HCT116 (cell line): ENCODE measurements around the gene MOGAT3. TPM values are rescaled to one million over a fixed set of nuclear protein-coding genes. Genes with fewer than 3 reads are reported as not detected.

Experiments used
- ATAC-seq: fragments of 200-7000 bp; cut with Tn5 transposase; 2 replicates; pipeline ENCODE4 v1.9.1; 2020; ENCODE audit warnings: mild to moderate bottlenecking, moderate library complexity
- BruUV-seq: library from RNA; stranded (reverse); fragments of 400-500 nt; replicated peaks from 2 replicates; lab custom pipeline; 2021; lab: Mats Ljungman, UMichigan
- CTCF ChIA-PET: fragments of 300-600 bp; sonication (Branson Sonifier 250); formaldehyde crosslinking; loops from one replicate; lab custom pipeline; 2021; ENCODE audit warnings: antibody characterized with exemption; lab: Charles Lee
- POLR2A ChIA-PET: fragments of 300-600, 350-600 bp; sonication (Branson Sonifier 250); formaldehyde crosslinking; loops from one replicate; lab custom pipeline; 2021; ENCODE audit warnings: antibody characterized with exemption; lab: Charles Lee
- RAD21 ChIA-PET, 2 experiments: fragments of 300-600 bp; sonication (Branson Sonifier 250); formaldehyde crosslinking; loops; one replicate each; lab custom pipeline; 2023; ENCODE audit warnings: low total read pairs in 2 of 2; ENCODE audit not compliant: uncharacterized antibody in 2 of 2, unreplicated experiment in 2 of 2, low non-redundant PET in 1 of 2; lab: Charles Lee
- DNase-seq: peaks from one replicate; pipeline ENCODE4 v3.0.0-alpha.2; 2010; ENCODE audit warnings: low read depth, low spot score
- H2AFZ ChIP-seq: fragments of 200-600 bp; shearing (Covaris generic), sonication (generic); 2 replicates; pipeline ENCODE4 v1.6.1; 2017; ENCODE audit warnings: low read depth, mixed run types, mixed read lengths, antibody characterized with exemption, low read length; ENCODE audit not compliant: poor library complexity, severe bottlenecking
- H3K27ac ChIP-seq: 2 replicates; pipeline ENCODE4 v1.5.1; 2012; ENCODE audit warnings: low read depth, low read length
- H3K27me3 ChIP-seq: fragments of 200-600 bp; sonication (generic); 2 replicates; pipeline ENCODE4 v1.6.1; 2016; ENCODE audit warnings: mixed run types, low read length, mixed read lengths; ENCODE audit not compliant: insufficient read depth
- H3K36me3 ChIP-seq, 2 experiments: fragments of 200-500 bp in 1 of 2; fragments of 200-600 bp in 1 of 2; sonication (Bioruptor generic) in 1 of 2; sonication (generic) in 1 of 2; 2 replicates each; pipeline versions ENCODE4 v1.5.1 to v1.6.1; 2014 to 2016; ENCODE audit warnings: low read length in 2 of 2, inconsistent platforms in 1 of 2, mixed read lengths in 1 of 2, mixed run types in 1 of 2; ENCODE audit not compliant: insufficient read depth in 2 of 2, control insufficient read depth in 1 of 2
- H3K4me1 ChIP-seq, 2 experiments: fragments of 200-600 bp in 1 of 2; sonication (generic) in 1 of 2; 2 replicates each; pipeline versions ENCODE4 v1.5.1 to v1.6.1; 2012 to 2017; ENCODE audit warnings: low read length in 2 of 2, inconsistent platforms in 1 of 2, mild to moderate bottlenecking in 1 of 2, mixed read lengths in 1 of 2, mixed run types in 1 of 2, moderate library complexity in 1 of 2; ENCODE audit not compliant: insufficient read depth in 2 of 2, control insufficient read depth in 1 of 2
- H3K4me2 ChIP-seq: fragments of 200-600 bp; sonication (generic); 2 replicates; pipeline ENCODE4 v1.6.1; 2017; ENCODE audit warnings: mixed run types, low read length, mixed read lengths
- H3K4me3 ChIP-seq, 2 experiments: fragments of 200-600 bp in 1 of 2; sonication (generic) in 1 of 2; replicated peaks in 1 of 2; 2 replicates each; pipeline ENCODE4 v1.5.1; 2011 to 2016; ENCODE audit warnings: low read length in 2 of 2, control low read depth in 1 of 2, low read depth in 1 of 2, mild to moderate bottlenecking in 1 of 2, mixed read lengths in 1 of 2, mixed run types in 1 of 2
- H3K79me2 ChIP-seq: fragments of 200-600 bp; sonication (generic); 2 replicates; pipeline ENCODE4 v1.6.1; 2017; ENCODE audit warnings: mild to moderate bottlenecking, mixed run types, low read length, moderate library complexity, mixed read lengths; ENCODE audit not compliant: insufficient read depth
- H3K9ac ChIP-seq: fragments of 200-600 bp; sonication (generic); 2 replicates; pipeline ENCODE4 v1.6.1; 2016; ENCODE audit warnings: low read length, mixed read lengths
- H3K9me2 ChIP-seq: fragments of 200-600 bp; sonication (generic), shearing (Covaris generic); 2 replicates; pipeline ENCODE4 v1.6.1; 2017; ENCODE audit warnings: mixed run types, mild to moderate bottlenecking, moderate library complexity; ENCODE audit not compliant: insufficient read depth
- H3K9me3 ChIP-seq, 2 experiments: fragments of 200-500 bp in 1 of 2; fragments of 200-600 bp in 1 of 2; sonication (Bioruptor generic) in 1 of 2; sonication (generic) in 1 of 2; 2 replicates each; pipeline ENCODE4 v1.6.1; 2014 to 2017; ENCODE audit warnings: low read length in 2 of 2, mixed read lengths in 2 of 2, inconsistent platforms in 1 of 2, low read depth in 1 of 2, mild to moderate bottlenecking in 1 of 2, mixed run types in 1 of 2, moderate library complexity in 1 of 2; ENCODE audit not compliant: control insufficient read depth in 1 of 2, insufficient read depth in 1 of 2
- H4K20me1 ChIP-seq: fragments of 200-600 bp; sonication (generic), shearing (Covaris generic); 2 replicates; pipeline ENCODE4 v1.6.1; 2017; ENCODE audit warnings: mixed run types, mild to moderate bottlenecking, moderate library complexity; ENCODE audit not compliant: insufficient read depth
- ATF3 ChIP-seq: IDR thresholded peaks from 2 replicates; pipeline ENCODE4 v1.6.1; 2012
- CBX3 ChIP-seq: IDR thresholded peaks from 2 replicates; pipeline ENCODE4 v1.6.1; 2012; ENCODE audit warnings: low read depth
- CEBPB ChIP-seq: IDR thresholded peaks from 2 replicates; pipeline ENCODE4 v1.6.1; 2012; ENCODE audit warnings: low read depth
- EZH2 ChIP-seq: fragments of 200-600 bp; sonication (generic); IDR thresholded peaks from 2 replicates; pipeline ENCODE4 v1.6.1; 2017; ENCODE audit warnings: antibody characterized with exemption, mixed run types
- EZH2phosphoT487 ChIP-seq: fragments of 200-600 bp; IDR thresholded peaks from 2 replicates; pipeline ENCODE4 v1.6.1; 2018; ENCODE audit warnings: antibody characterized with exemption, borderline replicate concordance
- FOSL1 ChIP-seq: IDR thresholded peaks from 2 replicates; pipeline ENCODE4 v1.6.1; 2012; ENCODE audit warnings: low read depth
- POLR2A ChIP-seq: IDR thresholded peaks from 2 replicates; pipeline ENCODE4 v1.7.0; 2011; ENCODE audit warnings: borderline replicate concordance; ENCODE audit not compliant: insufficient read depth, insufficient read length; ENCODE audit errors: extremely low read depth
- POLR2AphosphoS5 ChIP-seq: IDR thresholded peaks from 2 replicates; pipeline ENCODE4 v1.6.1; 2011; ENCODE audit warnings: mild to moderate bottlenecking, low read depth, low read length, moderate library complexity
- SP1 ChIP-seq: IDR thresholded peaks from 2 replicates; pipeline ENCODE4 v1.6.1; 2012; ENCODE audit warnings: low read depth
- TCF7L2 ChIP-seq: IDR thresholded peaks from 2 replicates; pipeline ENCODE4 v1.7.0; 2011; ENCODE audit warnings: borderline replicate concordance, inconsistent platforms; ENCODE audit not compliant: insufficient read depth, insufficient read length; ENCODE audit errors: extremely low read depth
- YY1 ChIP-seq: IDR thresholded peaks from 2 replicates; pipeline ENCODE4 v1.6.1; 2011; ENCODE audit warnings: low read length, low read depth, moderate library complexity, mild to moderate bottlenecking; ENCODE audit not compliant: insufficient replicate concordance; ENCODE audit errors: extremely low read depth
- intact Hi-C: fragments of 100-400 bp; cut with micrococcal nuclease; formaldehyde crosslinking; loops from 2 replicates; pipeline ENCODE4 v1.10.0; 2022
- total RNA-seq: library from RNA; stranded (reverse); gene quantifications from one replicate; pipeline ENCODE4 v1.2.1, GENCODE V29; 2021; ENCODE audit not compliant: unreplicated experiment
- TF ChIP-seq, protein P1 (sequence below): IDR thresholded peaks from 2 replicates; pipeline ENCODE4 v1.6.1; 2012; ENCODE audit warnings: low read depth

Gene MOGAT3
- total RNA-seq, 1 experiment from 2014 or later, result not detected

- Histone ChIP-seq H2AFZ (no peak within 1 kb of the TSS), H3K4me3 (peak within 1 kb of the TSS; percentile 73 to 78), H3K4me1 (peaks cover 59 to 97% of the 10 kb centered on the region in 2 experiments), H4K20me1 (no peaks in the 10 kb centered on the region), H3K79me2 (peaks cover 8% of the 10 kb centered on the region; the same call in 1 of the 2 replicates), H3K27me3 (no peaks in the 10 kb centered on the region), H3K4me2 (peak within 1 kb of the TSS; percentile 80), H3K9me2 (no peaks in the 10 kb centered on the region), H3K36me3 (no peaks in the 10 kb centered on the region), H3K9ac (peak within 1 kb of the TSS; percentile 78), H3K27ac (peak within 1 kb of the TSS; percentile 97; the same call in 1 of the 2 replicates), H3K9me3 (no peaks in the 10 kb centered on the region)
- ATAC-seq, result peak; percentile 65
- TF ChIP-seq ATF3, result no peak
- peak; percentile 77 for TF ChIP-seq POLR2AphosphoS5
- TF ChIP-seq EZH2, result no peak
- TF ChIP-seq, protein P1, sequence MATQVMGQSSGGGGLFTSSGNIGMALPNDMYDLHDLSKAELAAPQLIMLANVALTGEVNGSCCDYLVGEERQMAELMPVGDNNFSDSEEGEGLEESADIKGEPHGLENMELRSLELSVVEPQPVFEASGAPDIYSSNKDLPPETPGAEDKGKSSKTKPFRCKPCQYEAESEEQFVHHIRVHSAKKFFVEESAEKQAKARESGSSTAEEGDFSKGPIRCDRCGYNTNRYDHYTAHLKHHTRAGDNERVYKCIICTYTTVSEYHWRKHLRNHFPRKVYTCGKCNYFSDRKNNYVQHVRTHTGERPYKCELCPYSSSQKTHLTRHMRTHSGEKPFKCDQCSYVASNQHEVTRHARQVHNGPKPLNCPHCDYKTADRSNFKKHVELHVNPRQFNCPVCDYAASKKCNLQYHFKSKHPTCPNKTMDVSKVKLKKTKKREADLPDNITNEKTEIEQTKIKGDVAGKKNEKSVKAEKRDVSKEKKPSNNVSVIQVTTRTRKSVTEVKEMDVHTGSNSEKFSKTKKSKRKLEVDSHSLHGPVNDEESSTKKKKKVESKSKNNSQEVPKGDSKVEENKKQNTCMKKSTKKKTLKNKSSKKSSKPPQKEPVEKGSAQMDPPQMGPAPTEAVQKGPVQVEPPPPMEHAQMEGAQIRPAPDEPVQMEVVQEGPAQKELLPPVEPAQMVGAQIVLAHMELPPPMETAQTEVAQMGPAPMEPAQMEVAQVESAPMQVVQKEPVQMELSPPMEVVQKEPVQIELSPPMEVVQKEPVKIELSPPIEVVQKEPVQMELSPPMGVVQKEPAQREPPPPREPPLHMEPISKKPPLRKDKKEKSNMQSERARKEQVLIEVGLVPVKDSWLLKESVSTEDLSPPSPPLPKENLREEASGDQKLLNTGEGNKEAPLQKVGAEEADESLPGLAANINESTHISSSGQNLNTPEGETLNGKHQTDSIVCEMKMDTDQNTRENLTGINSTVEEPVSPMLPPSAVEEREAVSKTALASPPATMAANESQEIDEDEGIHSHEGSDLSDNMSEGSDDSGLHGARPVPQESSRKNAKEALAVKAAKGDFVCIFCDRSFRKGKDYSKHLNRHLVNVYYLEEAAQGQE, result no peak
- TF ChIP-seq POLR2A, result peak; percentile 24
- peak; percentile 47 for TF ChIP-seq TCF7L2
- TF ChIP-seq YY1, result peak; percentile 70
- no peak for TF ChIP-seq CBX3
- TF ChIP-seq SP1, result no peak
- no peak for TF ChIP-seq FOSL1
- no peak for TF ChIP-seq CEBPB
- no peak for TF ChIP-seq EZH2phosphoT487
- ChIA-PET CTCF (interaction anchor here (0.7 to 3.0 kb wide), 6 partner anchors 8 to 199 kb away, joined by 3 to 16 read pairs (median 4); no protein-coding TSS in a partner anchor), POLR2A (interaction anchor here (0.7 to 2.5 kb wide), 12 partner anchors 9 to 290 kb away, joined by 3 to 23 read pairs (median 7); partner anchors contain the start of genes PLOD3, SERPINE1, SRRT and ZNHIT1), RAD21 (interaction anchor here (0.5 to 1.2 kb wide), 4 partner anchors 9 to 21 kb away, joined by 3 to 5 read pairs (median 3); no protein-coding TSS in a partner anchor)
- intact Hi-C loops, result no loop called here
- BruUV-seq, result TSS peak; percentile 50
- DNase-seq, result peak; percentile 83
These were observed 35.5 kb downstream of the MOGAT3 start, which contains the start of gene VGF for GRCh38 chr7:101165075-101165957. Gene VGF, minus strand, starts transcription at chr7:101165569. Its CDS starts 726 bp downstream, at chr7:101164843.
